Measurements from ENCODE around the gene ALDH3A1. TPM values are rescaled to one million over a fixed set of nuclear protein-coding genes. Genes with fewer than 3 reads are reported as not detected.

ALDH3A1 gene
- total and polyA plus RNA-seq, 2 of the 4 experiments (the other 2 are of a cell fraction) = not detected

DNA sequence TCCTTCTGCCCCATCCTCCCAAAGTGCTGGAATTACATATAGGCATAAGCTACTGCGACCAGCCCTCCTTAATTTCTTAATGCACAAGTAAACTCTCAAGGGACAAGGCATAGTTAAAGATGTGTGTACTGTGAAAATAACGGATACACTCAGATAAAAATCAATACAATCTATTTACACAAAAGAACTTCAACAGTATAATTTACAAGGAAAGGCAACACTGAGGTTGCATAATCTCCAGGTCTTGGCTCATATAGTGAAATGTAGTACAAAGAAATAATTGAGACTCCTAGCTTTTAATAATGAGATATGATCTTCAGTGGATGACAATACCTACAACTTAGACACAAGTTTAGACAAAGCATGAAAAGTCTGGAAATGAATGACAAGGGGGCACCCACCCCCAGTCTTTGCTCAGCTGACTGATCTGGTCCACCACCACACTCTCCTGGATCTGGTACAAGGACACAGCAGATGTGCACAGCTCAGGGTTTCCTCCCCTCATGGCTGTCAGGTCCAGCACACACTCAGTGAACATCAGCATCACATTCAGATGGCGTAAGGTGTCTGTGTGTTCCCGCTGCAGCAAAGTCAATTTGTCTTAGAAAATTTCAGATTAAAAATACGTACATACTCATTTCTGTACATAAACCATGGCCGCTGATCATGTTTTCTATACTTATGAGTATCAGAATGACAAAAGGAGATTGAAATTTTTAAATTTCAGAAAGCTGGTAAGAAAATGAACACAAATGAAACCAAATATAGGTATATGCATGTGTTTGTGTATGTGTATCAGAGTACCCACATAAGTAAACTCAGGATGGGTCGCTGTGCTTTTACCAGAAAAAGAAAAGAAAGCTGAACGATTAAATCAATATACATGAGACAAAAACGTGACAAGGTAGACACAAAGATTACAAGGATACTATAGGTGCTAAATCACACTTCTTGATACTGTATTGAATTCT, 33.7 kb upstream of the ALDH3A1 start (continued):
- TF ChIP-seq, protein P1, sequence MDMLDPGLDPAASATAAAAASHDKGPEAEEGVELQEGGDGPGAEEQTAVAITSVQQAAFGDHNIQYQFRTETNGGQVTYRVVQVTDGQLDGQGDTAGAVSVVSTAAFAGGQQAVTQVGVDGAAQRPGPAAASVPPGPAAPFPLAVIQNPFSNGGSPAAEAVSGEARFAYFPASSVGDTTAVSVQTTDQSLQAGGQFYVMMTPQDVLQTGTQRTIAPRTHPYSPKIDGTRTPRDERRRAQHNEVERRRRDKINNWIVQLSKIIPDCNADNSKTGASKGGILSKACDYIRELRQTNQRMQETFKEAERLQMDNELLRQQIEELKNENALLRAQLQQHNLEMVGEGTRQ (IDR thresholded peaks at IDR 0.05; ENCODE audit: low read depth, low read length) = no peak

DNA sequence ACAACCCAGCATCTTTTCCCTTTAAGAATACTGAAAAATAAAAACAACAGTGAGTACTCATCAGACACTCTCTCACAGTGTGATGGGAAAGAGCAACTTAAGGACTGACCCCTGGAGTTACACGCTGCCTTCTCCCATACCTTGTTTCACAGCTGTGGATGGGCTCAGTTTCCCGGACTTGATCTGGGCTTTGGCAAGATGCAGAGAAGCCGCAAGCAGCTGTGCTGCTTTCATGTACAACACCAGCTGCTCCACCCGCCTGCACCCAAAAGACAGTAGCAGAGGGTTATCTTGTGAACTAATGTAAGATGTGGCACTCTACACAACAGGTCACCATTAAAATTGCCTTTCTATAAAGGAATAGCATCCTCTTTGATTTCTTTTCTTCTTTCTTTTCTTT, 32.7 kb upstream of the ALDH3A1 start:
- no peak overlapping the region for H4K5ac ChIP-seq (ENCODE audit: low read depth, low read length)
- no peak overlapping the region for H3K14ac ChIP-seq (replicated peaks; ENCODE audit: low read depth, low read length)
- ATAC-seq (ENCODE audit: low read depth) (no peak), DNase-seq (no peak)
- BruUV-seq (replicated peaks) = no TSS peak
- no peak overlapping the region for H2AK9ac ChIP-seq (replicated peaks; ENCODE audit: low read depth, low read length, poor library complexity)
- no peak overlapping the region for H4K8ac ChIP-seq (ENCODE audit: low read depth in 2 of 2, low read length in 2 of 2)
- CTCF ChIA-PET = interaction anchor here (1.5 kb wide), 1 partner anchor 37 kb away, joined by 13 read pairs; no protein-coding TSS in a partner anchor
- H3K9me3 ChIP-seq (ENCODE audit: control insufficient read depth, insufficient read depth, low read length) = no peaks in the 10 kb centered on the region
- no peak overlapping the region for H3K23ac ChIP-seq (ENCODE audit: low read depth, low read length)
- H3K9ac ChIP-seq (ENCODE audit: low read depth, low read length) = no peak overlapping the region
- intact Hi-C loops (cut with micrococcal nuclease) (no loop called here), in situ Hi-C loops (cut with MboI; ENCODE audit: low sequenced_read_pairs) (no loop called here), dilution Hi-C loops (cut with HindIII; ENCODE audit: low sequenced_read_pairs, unreplicated experiment) (no loop called here)
- POLR2A ChIA-PET (ENCODE audit: unreplicated experiment) = no interaction called here
- no peak overlapping the region for H3K18ac ChIP-seq (ENCODE audit: low read depth, low read length)
- H3K36me3 ChIP-seq (ENCODE audit: control insufficient read depth, insufficient read depth, low read length) = peaks cover 19% of the 10 kb centered on the region
- H2BK5ac ChIP-seq (ENCODE audit: low read depth, low read length, poor library complexity, severe bottlenecking) = no peak overlapping the region
- no peaks in the 10 kb centered on the region for H3K79me1 ChIP-seq (ENCODE audit: low read depth in 1 of 2, low read length in 2 of 2)
- WGBS, 2 experiments (ENCODE audit: extremely low coverage in 2 of 2, insufficient read length in 1 of 2) = no CpG with 5 or more reads among the region's 4 CpGs
- H3K9me1 ChIP-seq (ENCODE audit: insufficient read depth, low read length) = no peaks in the 10 kb centered on the region; the same call in 1 of the 2 replicates
- no peak for TF ChIP-seq RAD21 (IDR thresholded peaks at IDR 0.05; ENCODE audit: low read length)
- TF ChIP-seq POLR2A (IDR thresholded peaks at IDR 0.05; ENCODE audit: low read depth, low read length) = no peak
- no peak for TF ChIP-seq CEBPB (IDR thresholded peaks at IDR 0.05; ENCODE audit: low read depth, low read length)
- no peak for TF ChIP-seq ELK1 (IDR thresholded peaks at IDR 0.05; ENCODE audit: borderline replicate concordance, low read depth, low read length)
- no peak for TF ChIP-seq FOS (IDR thresholded peaks at IDR 0.05; ENCODE audit: low read depth, low read length)
- no peak for TF ChIP-seq BHLHE40 (IDR thresholded peaks at IDR 0.05; ENCODE audit: low read depth, low read length)
- TF ChIP-seq SMC3 (IDR thresholded peaks at IDR 0.05; ENCODE audit: low read depth, low read length) = no peak
- no peak for TF ChIP-seq MXI1 (IDR thresholded peaks at IDR 0.05; ENCODE audit: borderline replicate concordance, low read depth, low read length)
- TF ChIP-seq CHD1 (IDR thresholded peaks at IDR 0.05; ENCODE audit: low read depth, low read length) = no peak
- no peak overlapping the region for H3K4ac ChIP-seq (ENCODE audit: low read depth, low read length)
- H4K20me1 ChIP-seq (ENCODE audit: insufficient read depth, low read length) = no peaks in the 10 kb centered on the region
- no peak overlapping the region for H2AK5ac ChIP-seq (ENCODE audit: low read depth, low read length)
- H3K4me2 ChIP-seq (ENCODE audit: low read depth, low read length) = no peak overlapping the region
- no peak overlapping the region for H4K91ac ChIP-seq (ENCODE audit: insufficient read depth, low read depth, low read length)
- no peaks in the 10 kb centered on the region for H3K27me3 ChIP-seq (ENCODE audit: control insufficient read depth, insufficient read depth, low read length)
- H2BK15ac ChIP-seq (ENCODE audit: low read depth, low read length) = no peak overlapping the region
- H3K4me1 ChIP-seq (ENCODE audit: control insufficient read depth, insufficient read depth, low read length) = no peaks in the 10 kb centered on the region
- H3K4me3 ChIP-seq (ENCODE audit: insufficient read depth, low read depth, low read length) = no peak overlapping the region
- no peak overlapping the region for H2BK120ac ChIP-seq (ENCODE audit: low read depth, low read length)
- H2BK20ac ChIP-seq (ENCODE audit: low read depth, low read length) = no peak overlapping the region
- H3K27ac ChIP-seq (ENCODE audit: insufficient read depth, low read length) = no peak overlapping the region
- no peak overlapping the region for H3K56ac ChIP-seq (ENCODE audit: extremely low read depth, insufficient read depth, low read length)
- no peak overlapping the region for H2AFZ ChIP-seq (replicated peaks; ENCODE audit: low read length, poor library complexity)
